Measurements from ENCODE around the gene RP2. TPM values are rescaled to one million over a fixed set of nuclear protein-coding genes. Genes with fewer than 3 reads are reported as not detected.

RP2 gene
- total and polyA plus RNA-seq, 2 donors (not counting 1 experiment from before 2014, with no cell fraction given): 19.4 to 20.6 TPM

DNA sequence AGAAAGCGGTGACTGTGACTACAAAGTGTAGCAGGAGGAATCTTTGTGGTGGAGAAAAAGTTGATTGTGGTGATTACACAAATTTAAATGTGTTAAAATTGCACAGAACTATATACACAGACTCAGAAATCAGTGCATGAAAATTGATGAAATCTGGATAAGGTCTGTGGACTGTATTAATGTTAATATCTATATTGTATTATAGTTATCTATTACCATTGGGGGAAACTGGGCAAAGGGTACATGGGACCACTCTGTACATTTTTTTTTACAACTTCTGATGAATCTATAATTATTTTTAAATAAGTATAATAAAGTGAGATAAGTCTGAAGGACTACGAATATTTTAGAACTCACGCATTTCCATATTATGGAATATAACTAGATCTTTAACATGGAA lies 73.6 kb downstream of the RP2 start:
- H3K4me3 ChIP-seq (replicated peaks in 1 of 4; ENCODE audit: control extremely low read depth in 1 of 4, insufficient read depth in 1 of 4, low read depth in 3 of 4, low read length in 4 of 4): no peak overlapping the region
- no peaks in the 10 kb centered on the region for H4K20me1 ChIP-seq (ENCODE audit: control insufficient read depth, extremely low read depth, insufficient read depth, low read length)
- TF ChIP-seq, protein P1, sequence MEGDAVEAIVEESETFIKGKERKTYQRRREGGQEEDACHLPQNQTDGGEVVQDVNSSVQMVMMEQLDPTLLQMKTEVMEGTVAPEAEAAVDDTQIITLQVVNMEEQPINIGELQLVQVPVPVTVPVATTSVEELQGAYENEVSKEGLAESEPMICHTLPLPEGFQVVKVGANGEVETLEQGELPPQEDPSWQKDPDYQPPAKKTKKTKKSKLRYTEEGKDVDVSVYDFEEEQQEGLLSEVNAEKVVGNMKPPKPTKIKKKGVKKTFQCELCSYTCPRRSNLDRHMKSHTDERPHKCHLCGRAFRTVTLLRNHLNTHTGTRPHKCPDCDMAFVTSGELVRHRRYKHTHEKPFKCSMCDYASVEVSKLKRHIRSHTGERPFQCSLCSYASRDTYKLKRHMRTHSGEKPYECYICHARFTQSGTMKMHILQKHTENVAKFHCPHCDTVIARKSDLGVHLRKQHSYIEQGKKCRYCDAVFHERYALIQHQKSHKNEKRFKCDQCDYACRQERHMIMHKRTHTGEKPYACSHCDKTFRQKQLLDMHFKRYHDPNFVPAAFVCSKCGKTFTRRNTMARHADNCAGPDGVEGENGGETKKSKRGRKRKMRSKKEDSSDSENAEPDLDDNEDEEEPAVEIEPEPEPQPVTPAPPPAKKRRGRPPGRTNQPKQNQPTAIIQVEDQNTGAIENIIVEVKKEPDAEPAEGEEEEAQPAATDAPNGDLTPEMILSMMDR (conservative IDR thresholded peaks at IDR 0.05 in 1 of 2, IDR thresholded peaks at IDR 0.05 in 1 of 2; ENCODE audit: low read depth in 1 of 2, low read length in 2 of 2): no peak
- TF ChIP-seq EZH2 (IDR thresholded peaks at IDR 0.05; ENCODE audit: low read length, missing control alignments): no peak
- no peak overlapping the region for H2AFZ ChIP-seq (ENCODE audit: low read length)
- H3K36me3 ChIP-seq (ENCODE audit: control insufficient read depth, insufficient read depth, low read length): no peaks in the 10 kb centered on the region
- no peaks in the 10 kb centered on the region for H3K27me3 ChIP-seq (ENCODE audit: control insufficient read depth, insufficient read depth, low read length)
- no peak overlapping the region for H3K27ac ChIP-seq (ENCODE audit: insufficient read depth, low read length)
- H3K9ac ChIP-seq (ENCODE audit: insufficient read depth, low read length): no peak overlapping the region
- peaks cover 2% of the 10 kb centered on the region for H3K79me2 ChIP-seq (ENCODE audit: control insufficient read depth, insufficient read depth, low read length)
- H3K4me2 ChIP-seq (ENCODE audit: extremely low read depth, insufficient read depth, low read length): no peak overlapping the region
- DNase-seq (ENCODE audit: low read depth in 2 of 2): no peak
- H3K9me3 ChIP-seq (ENCODE audit: control insufficient read depth, insufficient read depth, low read depth, low read length): no peaks in the 10 kb centered on the region
- H3K4me1 ChIP-seq (ENCODE audit: control insufficient read depth, extremely low read depth, insufficient read depth, low read length): no peaks in the 10 kb centered on the region

DNA sequence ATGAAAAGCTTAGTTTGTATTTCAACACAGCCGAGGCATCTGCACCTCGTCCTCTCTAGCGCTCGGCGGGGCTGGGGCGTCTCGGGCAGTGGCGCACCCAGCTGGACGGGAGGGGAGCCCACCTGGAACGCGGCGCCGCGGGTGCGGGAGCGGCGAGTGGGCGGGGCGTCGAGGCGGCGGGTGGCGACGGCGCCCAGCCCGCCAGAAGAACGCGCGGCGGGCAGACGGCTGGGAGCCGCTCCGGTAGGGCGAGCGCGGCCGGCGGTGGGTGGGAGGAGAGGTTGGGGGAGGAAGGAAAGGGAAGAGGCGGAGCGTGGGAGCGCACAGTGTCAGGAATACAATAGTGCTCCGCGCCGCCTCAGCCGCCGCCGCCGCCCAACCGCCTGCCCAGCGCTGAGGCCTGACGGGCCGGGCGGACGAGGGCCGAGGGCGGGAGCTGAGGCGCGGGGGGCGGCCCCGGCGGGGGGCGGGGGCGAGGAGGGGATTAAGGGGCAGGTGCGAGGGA lies 75.3 kb downstream of the RP2 start, which contains the start of gene JADE3:
JADE3 (plus strand) TSS at position 324 of the 505 bp plus-strand sequence. CDS start 72,474 bp downstream, outside the sequence.
- H3K27me3 ChIP-seq (ENCODE audit: control insufficient read depth, insufficient read depth, low read length): no peaks in the 10 kb centered on the region
- H3K36me3 ChIP-seq (ENCODE audit: control insufficient read depth, insufficient read depth, low read length): no peaks in the 10 kb centered on the region
- DNase-seq (ENCODE audit: low read depth in 2 of 2): peak; percentile 66 to 75
- H3K79me2 ChIP-seq (ENCODE audit: control insufficient read depth, insufficient read depth, low read length): peaks cover 2% of the 10 kb centered on the region
- no peak within 1 kb of the TSS for H3K27ac ChIP-seq (ENCODE audit: insufficient read depth, low read length)
- H3K4me1 ChIP-seq (ENCODE audit: control insufficient read depth, extremely low read depth, insufficient read depth, low read length): no peaks in the 10 kb centered on the region
- no peak for TF ChIP-seq EZH2 (IDR thresholded peaks at IDR 0.05; ENCODE audit: low read length, missing control alignments)
- TF ChIP-seq, protein P1 (conservative IDR thresholded peaks at IDR 0.05 in 1 of 2, IDR thresholded peaks at IDR 0.05 in 1 of 2; ENCODE audit: low read depth in 1 of 2, low read length in 2 of 2): no peak
- no peaks in the 10 kb centered on the region for H4K20me1 ChIP-seq (ENCODE audit: control insufficient read depth, extremely low read depth, insufficient read depth, low read length)
- H3K4me3 ChIP-seq (replicated peaks in 1 of 4; ENCODE audit: control extremely low read depth in 1 of 4, insufficient read depth in 1 of 4, low read depth in 3 of 4, low read length in 4 of 4): peak within 1 kb of the TSS; percentile 59 to 72 (median 62)
- peak within 1 kb of the TSS; percentile 82 for H3K4me2 ChIP-seq (ENCODE audit: extremely low read depth, insufficient read depth, low read length)
- H3K9ac ChIP-seq (ENCODE audit: insufficient read depth, low read length): peak within 1 kb of the TSS; percentile 53
- H2AFZ ChIP-seq (ENCODE audit: low read length): no peak within 1 kb of the TSS
- H3K9me3 ChIP-seq (ENCODE audit: control insufficient read depth, insufficient read depth, low read depth, low read length): no peaks in the 10 kb centered on the region

DNA sequence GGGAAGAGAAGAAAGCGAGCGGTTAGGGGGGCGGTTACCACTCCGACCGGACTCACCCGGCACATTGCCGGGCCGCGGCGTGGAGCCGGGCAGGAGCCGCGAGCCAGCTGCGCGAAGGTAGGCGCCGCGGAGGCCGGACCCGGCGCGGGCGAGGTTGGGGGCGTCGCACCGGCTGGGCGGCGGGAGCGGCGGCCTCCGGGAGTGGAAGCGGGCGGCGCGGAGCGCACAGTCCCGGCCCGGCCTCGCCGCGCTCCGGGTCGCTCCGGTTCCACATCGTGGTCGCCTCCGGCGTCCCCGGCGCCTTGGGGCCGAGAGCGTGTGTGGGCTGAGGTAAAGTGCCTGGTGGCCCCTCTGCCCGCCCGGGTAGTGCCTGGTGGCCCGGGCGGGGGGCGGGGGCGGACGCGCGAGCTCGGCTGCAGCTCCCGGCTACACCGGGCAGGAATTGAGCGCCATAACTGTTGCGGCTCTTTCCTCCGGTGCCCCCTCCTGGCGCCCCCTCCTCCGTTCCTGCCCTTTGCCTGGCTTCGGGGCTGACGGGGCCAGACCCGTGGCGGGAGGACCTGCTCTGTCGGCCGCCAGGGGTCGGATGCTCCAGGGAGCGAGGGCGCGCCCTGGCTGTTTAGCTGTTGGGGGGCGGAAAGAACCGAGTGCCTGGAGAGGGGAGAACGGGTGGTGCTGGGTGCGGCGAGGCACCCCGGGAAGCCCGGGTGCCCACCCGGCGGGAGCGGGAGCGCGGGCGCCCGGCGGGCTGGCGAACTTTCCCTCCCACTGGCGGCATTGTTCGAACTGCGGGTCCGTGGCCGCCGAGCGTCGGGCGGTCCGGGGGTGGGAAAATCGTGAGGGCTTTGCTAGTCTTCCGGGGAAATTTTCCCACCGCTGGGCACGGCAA lies 76.0 kb downstream of the RP2 start:
- Histone ChIP-seq H3K79me2 (ENCODE audit: control insufficient read depth, insufficient read depth, low read length) (peaks cover 2% of the 10 kb centered on the region), H3K36me3 (ENCODE audit: control insufficient read depth, insufficient read depth, low read length) (no peaks in the 10 kb centered on the region), H3K9me3 (ENCODE audit: control insufficient read depth, insufficient read depth, low read depth, low read length) (no peaks in the 10 kb centered on the region), H4K20me1 (ENCODE audit: control insufficient read depth, extremely low read depth, insufficient read depth, low read length) (no peaks in the 10 kb centered on the region), H3K4me3 (replicated peaks in 1 of 4; ENCODE audit: control extremely low read depth in 1 of 4, insufficient read depth in 1 of 4, low read depth in 3 of 4, low read length in 4 of 4) (peak overlapping the region; percentile 59 to 72 (median 62)), H3K27ac (ENCODE audit: insufficient read depth, low read length) (no peak overlapping the region), H3K9ac (ENCODE audit: insufficient read depth, low read length) (peak overlapping the region; percentile 53), H3K4me2 (ENCODE audit: extremely low read depth, insufficient read depth, low read length) (peak overlapping the region; percentile 82), H2AFZ (ENCODE audit: low read length) (no peak overlapping the region), H3K27me3 (ENCODE audit: control insufficient read depth, insufficient read depth, low read length) (no peaks in the 10 kb centered on the region), H3K4me1 (ENCODE audit: control insufficient read depth, extremely low read depth, insufficient read depth, low read length) (no peaks in the 10 kb centered on the region)
- no peak for TF ChIP-seq EZH2 (IDR thresholded peaks at IDR 0.05; ENCODE audit: low read length, missing control alignments)
- TF ChIP-seq, protein P1 (conservative IDR thresholded peaks at IDR 0.05 in 1 of 2, IDR thresholded peaks at IDR 0.05 in 1 of 2; ENCODE audit: low read depth in 1 of 2, low read length in 2 of 2): peak; percentile 38 to 50
- DNase-seq (ENCODE audit: low read depth in 2 of 2): peak; percentile 19 to 20
